GM21526 (cell line): Measurements from ENCODE around the gene CHKA.

ENCODE experiments used
- ATAC-seq: cut with Tn5 transposase; IDR thresholded peaks from one replicate; pipeline ENCODE4 v1.9.1; 2021; ENCODE audit warnings: moderate library complexity; ENCODE audit not compliant: unreplicated experiment, low FRiP score

The CHKA gene

DNA sequence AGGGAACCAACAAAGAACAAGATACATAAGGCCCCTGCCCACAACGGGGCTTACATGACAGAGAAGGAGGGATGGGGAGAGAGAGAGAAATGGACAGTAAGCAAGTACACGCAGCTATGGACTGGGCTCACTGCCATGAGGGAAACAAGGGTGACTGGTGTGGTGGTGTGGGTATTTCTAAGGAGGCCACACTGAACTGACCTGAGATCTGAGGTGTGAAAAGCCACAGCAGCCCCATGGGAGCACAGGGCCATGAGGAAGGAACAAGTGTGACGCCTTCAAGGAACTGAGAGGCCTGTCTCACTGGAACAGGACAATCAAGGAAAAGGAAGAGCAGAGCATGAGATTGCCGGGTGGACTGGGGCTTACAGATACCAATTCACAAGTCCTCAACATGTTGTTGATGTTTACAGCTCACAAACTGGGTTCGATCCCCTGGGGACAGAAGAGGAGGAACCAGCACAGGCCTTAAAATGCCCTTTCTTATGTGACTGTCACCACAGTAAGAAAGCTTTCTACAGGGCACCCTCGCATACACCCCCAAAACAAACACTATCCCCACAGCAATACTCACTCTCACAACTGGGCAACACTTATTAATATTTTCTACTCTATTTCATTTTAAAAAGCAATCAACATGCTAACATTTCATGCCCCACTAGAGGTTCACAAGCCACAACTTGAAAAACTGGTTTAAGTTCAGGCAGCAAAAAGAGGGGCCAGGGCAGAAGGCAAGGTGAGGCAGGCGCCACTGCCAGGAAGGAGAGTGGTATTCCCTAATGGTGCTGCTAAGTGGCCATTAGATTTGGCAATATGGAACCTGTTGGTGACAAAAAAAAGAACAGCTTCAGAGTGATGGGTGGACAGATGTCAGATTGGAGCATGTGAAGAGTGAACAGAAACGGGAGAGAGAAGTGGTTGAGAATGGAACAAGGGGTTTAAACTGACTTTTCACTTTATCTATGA, 43.3 kb downstream of the CHKA start:
- ATAC-seq: no peak

DNA sequence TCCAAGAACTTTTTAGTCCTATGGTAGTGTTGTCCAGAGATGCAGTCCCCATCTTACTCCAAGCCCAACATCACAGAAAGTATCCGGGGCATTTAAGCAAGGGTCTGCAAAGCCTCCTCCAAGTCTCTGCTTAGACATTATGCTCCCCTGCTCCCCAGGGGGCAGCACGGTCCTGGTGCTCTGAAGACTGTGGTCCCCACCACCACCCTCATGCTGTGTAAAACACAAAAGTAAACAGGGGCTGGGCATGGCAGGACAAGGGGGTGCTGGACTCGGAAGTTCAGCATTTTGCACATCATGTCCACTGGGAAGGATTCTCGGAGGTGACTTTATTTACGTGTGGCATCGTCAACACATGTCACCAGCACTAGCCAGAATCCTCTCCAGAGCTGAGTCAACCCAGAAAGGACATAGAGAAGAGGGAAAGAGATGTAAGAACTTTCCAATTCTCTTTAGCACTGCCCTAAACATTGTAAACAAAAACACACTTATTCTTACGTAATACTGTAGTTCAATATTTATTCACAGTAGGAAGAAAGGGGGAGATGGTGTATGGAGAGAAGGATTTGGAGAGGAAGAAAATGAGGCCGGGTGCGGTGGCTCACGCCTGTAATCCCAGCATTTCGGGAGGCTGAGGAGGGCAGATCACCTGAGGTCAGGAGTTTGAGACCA, 44.7 kb downstream of the CHKA start:
- ATAC-seq: no peak

DNA sequence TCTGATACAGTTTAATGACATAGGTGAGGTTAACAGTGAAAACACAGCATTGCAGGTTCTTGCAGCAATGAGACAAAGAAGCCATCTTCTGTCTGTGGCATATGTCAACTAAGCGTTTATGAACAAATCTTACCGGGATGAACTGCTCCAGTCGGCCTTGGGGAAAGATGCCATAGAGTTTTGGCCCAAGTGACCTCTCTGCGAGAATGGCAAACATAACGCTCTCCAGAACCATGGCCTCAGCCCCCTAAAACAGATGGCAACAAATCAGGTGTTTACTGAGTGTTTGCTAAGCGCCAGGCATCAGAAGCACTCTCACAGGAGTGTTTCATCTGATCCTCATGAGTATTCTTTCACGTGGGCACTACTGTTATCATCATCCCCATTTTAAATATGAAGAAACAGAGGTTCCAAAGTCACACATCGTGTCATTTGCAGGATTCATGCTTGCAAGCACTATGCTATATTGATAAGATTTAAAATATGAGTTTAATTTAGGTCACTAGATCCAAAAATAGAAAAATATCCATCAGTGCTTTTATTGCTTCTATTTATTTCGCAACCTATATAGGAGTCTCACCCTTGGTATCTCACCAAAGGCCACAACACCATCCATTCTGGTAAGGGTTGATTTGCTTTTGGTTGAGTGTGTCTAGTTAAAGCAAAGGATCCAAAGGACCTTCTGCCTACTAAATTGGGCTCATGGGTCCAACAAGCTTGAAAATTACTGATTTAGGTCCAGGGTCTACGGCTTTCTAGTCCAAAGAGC, 46.4 kb downstream of the CHKA start:
- no peak for ATAC-seq

DNA sequence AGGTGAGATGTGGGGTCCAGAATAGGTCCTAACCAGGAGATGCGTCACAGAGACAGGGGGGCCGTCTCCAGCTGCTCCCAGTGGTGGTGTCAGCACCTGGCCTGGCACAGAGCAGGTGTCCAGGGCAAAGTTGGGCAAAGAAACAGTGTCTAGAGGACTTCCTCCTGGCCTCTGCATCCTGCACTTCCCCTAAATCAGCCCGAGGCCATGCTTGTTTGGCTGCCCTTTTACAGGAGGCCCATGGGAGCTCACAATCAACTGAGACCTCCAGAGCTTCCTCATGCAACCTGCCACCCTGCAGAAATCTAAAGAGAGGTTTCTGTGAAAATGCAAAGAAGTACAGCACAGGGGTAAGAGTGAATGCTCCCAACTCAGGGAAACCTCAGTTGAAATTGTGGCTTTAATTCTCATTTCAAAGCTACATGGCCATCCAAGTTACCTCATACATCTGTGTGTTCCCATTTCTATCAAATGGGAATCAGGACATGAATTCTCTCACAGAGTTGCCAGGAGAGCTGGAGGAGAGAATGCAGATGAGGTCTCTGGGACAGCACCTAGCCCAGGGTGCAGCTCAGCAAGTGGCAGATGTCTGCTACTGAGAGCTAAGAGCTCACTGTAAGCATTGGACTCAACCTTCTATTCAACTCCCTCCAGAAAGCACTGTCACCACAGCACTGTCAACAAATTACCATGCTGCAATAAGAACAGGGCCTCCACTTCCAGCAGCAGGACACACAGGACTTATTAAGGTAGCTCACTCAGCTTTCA, 49.7 kb downstream of the CHKA start:
- ATAC-seq: no peak

DNA sequence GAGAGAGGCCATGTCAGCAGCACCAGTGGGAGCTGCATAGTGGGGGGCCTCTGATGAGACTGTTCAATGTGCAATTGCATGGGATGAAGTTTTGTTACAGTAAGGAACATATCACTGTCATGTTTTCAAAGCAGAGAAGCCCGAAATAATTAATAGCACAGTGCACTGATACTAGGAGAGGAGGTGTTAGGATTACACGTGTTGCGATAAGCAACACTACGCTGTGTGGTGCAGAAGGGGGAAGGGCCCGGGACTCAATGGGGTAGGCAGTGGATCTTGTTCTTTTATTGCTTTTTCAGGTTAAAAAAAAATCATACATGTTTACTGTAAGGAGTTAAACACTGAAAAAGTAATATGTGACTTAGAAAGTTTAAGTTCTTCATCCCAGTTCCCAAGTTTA, 53.2 kb downstream of the CHKA start:
- ATAC-seq: no peak

DNA sequence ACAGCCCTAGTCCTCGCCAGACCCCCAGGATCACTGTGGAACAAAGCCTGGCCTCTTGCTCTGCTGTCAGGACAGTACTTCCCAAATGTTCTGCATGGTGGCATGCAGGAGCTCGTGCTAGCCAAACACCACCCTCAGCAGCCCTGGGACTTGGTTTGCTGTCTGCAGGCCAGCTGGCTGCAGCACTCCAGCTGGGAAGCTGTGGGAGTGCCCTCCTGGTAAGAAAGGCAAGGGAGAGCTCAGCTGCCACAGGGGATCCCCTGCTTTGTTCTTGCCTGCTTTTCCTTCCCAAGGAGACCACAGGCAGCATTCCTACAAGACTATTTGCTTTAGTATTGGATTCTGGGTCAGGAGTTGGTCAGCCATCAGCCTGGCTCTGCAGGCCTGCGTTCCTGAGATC, 54.4 kb downstream of the CHKA start:
- ATAC-seq: no peak

DNA sequence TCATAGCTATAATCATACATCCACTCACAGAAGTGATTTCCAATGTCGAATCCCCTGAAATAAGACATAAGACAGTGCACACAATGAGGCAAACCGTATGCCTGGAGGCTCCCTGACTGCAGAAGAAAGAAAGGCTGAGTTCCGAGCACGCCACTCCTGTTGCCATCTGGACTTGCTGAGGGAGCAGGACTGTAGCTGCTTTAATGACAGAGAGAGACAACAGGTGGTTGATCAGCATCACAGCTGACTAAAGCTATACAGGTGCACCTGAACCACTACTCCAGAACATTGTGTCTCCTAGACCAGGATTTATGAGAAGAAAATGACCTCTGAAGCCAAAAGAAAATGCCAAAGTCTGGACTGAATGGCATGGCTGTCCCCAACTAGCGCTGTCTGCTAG, 55.3 kb downstream of the CHKA start:
- ATAC-seq: no peak

DNA sequence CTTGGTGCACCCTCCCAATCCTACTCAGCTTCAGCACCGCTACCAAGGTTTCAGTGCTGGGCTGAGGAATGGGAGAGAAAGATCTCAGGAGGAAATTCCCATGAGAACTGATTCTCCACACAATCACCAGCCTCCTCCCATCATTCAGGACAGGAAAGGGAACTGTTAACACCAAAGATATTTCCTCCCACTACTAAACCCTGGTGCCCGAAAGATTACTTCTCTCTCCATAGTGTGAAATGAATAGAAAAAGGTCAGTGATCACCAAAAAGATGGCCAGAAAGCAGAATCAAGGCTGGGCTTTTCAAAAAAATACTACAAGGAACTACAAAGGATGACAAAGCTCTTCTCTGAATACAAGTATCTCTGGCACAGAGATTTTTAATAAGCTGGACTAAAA, 56.3 kb downstream of the CHKA start:
- ATAC-seq: no peak

DNA sequence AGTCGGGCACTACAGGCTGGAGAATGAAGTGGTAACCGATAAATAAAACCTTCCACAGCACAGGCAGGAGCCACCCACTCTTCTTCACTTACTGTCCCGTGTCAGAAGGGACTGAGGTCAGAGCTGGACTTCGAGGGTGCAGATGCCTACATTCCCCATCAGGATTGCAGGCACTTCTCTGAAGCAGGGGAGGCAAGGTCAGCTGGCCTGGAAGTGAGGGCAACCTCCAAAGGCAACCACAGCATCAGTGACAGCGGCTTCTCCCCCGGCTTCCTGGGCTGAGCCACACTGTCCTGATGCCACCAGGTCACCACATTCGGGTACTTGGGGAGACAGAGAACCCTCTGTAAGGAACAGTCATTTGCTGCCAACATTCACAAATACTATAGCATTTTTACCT, 59.7 kb downstream of the CHKA start:
- ATAC-seq: no peak

DNA sequence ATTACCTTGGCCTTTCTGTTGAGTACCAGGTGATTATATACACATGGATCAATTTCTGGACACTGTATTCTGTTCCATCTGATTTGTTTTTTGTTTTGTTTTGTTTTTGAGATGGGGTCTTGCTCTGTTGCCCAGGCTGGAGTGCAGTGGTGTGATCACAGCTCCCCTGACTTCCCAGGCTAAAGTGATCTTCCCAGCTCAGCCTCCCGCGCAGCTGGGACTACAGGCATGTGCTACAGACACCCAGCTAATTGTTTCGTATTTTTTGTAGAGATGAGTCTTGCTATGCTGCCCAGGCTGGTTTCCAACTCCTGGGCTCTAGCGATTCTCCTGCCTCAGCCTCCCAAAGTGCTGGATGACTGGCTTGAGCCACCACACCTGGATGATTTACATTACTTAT, 63.4 kb downstream of the CHKA start:
- ATAC-seq: no peak

DNA sequence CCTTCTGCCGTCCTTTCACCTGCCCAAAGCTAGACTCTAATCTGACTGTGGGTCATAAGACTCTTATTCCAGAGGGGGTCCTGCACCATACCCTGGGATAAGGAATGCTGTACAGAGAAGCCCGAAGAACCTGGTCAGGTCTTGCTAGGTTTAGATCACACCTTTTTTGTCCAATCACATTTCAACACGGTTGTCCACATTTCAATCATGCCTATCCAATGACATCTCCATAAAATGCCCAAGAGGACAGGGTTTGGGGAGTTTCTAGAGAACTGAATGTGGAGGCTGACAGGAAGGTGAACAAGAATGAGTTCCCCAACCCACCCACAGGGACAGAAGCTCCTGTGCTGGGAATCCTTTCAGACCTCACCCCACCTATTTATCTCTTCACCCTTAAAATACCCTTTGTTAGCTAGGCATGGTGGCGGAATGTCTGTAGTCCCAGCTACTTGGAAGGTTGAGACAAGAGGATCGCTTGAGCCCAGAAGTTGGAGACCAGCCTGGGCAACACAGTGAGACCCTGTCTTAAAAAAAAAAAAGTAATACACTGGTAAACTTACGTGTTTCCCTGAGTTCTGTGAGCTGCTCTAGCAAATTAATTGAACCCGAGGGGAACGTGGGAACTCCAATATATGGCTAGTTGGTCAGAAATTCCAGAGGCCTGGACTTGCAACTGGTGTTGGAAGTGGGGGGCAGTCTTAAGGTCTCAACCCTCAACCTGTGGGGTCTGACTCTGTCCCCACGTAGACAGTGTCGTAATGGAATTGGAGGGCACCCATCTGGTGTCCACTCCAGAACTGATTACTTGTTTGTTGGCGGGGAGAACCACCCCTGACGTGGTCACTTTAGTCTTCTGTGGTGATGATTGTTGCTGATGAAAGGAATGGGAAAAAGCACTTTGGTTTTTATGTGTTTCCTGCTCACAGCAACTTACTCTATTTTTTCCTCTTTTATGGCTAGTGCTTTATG, 64.6 kb downstream of the CHKA start:
- ATAC-seq: no peak

DNA sequence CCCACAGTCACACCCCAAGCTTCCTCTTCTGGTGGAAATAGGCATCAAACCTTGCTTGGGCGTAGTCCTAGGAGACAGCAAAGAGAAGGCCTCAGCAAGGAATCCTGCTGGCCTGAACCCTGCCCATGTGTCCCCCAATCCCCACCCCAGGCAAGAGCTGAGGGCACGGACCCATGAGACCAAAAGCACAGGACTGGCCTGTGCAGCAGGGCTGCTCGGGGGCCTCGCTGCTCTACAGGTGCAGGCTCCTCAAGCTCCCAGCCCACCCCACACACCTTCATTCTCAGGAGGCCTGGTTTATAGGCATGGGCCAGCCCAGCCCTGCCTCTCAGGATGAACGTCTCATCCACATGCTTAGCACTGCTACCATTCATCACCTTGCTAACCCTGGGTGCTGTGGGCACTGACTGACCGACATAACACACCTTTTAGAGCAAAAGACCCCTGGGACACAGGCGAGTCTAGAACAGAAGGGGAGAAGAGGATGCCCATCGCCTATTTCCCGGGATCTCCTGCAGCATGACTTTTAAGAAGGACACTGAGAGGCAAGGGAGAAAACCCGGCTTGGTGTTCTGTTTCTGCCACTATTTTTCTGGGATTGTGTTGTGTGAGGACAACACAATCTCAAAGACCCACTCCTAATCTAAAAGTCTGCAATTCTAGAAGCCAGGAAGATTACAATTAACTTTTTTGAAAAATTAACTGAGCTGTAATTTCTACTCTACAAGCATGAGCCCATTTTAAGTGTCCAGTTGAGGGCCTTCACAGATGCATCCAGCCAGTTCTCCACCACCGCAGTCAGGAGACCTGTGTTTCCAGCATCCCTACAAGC, 67.0 kb downstream of the CHKA start:
- no peak for ATAC-seq

DNA sequence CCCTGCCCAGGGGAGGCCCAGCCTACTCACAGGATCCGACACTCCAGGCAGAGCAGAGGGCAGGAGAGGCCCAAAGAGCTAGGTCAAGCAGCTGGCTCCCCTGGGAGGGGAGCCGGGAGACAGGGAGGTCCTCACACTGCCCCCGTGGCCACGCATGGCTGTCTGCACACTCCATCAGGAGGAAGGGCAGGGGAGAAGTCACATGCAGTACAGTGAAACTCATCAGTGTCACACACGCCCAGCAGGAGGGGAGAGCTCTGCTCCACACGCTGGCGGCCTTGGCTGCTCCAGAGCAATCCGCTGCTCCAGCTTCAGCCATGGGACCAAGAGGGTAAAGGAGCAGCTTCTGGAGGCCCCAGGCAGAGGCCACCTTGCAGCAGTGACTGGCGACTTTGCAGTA, 68.1 kb downstream of the CHKA start:
- no peak for ATAC-seq

DNA sequence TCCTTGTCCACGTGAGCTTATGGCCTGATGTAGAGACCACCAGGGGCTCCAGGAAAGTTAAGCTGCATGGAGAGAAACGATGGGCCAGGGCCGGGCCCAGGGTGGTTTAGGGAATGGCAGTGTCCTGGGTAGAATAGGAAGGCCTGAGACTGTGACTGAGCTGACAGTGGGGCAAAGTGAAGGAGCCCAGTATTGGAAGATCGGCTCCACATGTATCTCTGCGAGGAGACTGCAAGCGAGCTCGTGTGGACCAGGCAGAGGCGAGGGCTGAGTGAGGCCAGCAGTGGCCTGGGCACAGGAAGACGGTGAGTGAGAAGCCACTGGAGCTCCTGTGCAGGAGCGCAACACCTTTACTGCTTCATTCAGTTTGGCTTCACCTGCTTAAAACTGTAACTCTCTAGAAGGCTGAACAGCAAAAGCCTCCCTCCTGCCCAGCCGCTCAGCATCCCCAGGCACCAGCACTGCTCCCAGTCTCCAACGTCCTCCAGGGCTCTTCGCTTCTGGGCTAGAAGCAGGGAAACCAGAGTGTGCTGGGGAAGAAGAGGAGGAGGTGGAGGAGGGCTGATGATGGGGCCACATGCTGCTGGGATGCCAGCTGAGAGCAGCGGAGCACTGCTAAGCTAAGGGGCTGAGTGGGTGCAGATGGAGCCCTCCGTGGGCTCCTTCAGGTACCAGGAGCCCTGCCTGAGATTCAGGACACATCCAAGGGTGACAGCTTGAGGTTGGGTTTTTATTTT, 68.9 kb downstream of the CHKA start:
- no peak for ATAC-seq

DNA sequence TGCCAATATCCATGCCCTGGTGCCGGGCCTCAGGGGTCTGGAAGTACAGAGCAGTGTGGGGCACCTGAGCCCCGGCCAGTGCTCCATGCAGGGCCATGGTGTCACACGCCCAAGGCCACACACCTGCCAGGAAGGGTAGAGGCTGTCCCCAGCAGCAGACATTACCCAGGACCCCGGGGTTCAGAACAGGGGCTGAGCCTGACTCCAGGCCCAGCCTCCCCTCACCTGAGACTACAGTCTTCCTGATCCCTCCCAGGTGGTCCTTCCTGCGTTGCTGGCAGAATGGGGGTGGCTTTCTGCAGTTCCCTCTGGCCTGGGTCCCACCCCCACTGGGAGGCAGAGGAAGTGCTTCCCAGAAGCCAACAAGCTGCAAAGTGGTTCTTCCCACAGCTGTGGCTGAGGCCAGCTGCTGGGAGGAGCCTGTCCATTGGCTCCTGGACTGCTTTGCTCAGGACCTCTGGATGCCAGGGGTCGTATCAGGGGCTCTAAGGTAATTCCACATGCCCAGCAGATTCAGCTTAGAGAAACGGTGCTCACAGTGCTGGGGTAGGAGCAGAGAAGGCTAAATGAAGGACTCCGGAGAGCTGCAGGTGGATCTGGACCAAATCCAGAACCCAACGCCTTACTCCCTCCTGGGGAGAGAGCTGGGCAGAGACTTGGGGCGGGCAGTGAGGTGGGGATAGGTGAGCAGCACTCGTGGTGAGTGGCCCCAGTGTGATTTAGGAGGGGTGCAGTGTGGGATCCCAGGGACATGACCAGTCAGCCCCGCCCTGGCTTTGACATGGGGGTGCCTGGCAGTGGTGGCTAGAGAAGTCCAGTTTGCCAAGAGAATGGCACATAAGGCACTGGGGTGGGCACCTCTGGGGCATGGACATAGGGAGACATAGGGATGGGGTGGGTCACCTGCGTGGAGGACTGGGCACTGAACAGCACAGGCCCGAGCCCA, 69.7 kb downstream of the CHKA start:
- ATAC-seq: no peak

DNA sequence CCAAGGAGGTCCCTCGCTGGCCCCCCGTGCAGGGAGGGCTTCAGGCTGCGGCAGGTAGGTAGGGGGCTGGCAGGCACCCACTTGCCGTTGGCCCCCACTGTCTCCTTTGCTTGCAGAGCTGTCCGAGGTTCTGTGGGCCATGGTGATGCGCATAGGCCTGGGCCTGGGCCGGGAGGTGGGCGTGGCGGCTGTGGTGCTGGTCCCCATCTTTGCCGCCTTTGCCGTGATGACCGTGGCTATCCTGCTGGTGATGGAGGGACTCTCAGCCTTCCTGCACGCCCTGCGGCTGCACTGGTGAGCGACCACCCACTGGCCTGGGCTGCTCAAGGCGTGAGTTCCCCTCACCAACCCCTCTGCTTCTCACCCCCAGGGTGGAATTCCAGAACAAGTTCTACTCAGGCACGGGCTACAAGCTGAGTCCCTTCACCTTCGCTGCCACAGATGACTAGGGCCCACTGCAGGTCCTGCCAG, 70.8 kb downstream of the CHKA start:
- no peak for ATAC-seq
